Epithelial cell of proximal tubule (primary cell): ENCODE measurements around the gene ZNRD2. TPM values are rescaled to one million over a fixed set of nuclear protein-coding genes. Genes with fewer than 3 reads are reported as not detected.

Source experiments
- DNase-seq: peaks from one replicate; pipeline ENCODE4 v3.0.0-alpha.2; 2011; ENCODE audit warnings: low read depth
- H3K4me3 ChIP-seq: 2 replicates; pipeline ENCODE4 v1.5.1; 2011; ENCODE audit warnings: low read depth, mild to moderate bottlenecking, low read length
- total RNA-seq: library from RNA; depleted of rRNA; stranded (reverse); fragments of >200 nt; gene quantifications from 2 replicates; pipeline ENCODE4 v1.2.3, GENCODE V29; 2015
- TF ChIP-seq, protein P1 (sequence below): conservative IDR thresholded peaks from 2 replicates; pipeline ENCODE4 v1.5.1; 2012; ENCODE audit warnings: low read depth, mild to moderate bottlenecking, low read length

The ZNRD2 gene
- total RNA-seq, 1 donor from 2014 or later, result 72.0 TPM

DNA sequence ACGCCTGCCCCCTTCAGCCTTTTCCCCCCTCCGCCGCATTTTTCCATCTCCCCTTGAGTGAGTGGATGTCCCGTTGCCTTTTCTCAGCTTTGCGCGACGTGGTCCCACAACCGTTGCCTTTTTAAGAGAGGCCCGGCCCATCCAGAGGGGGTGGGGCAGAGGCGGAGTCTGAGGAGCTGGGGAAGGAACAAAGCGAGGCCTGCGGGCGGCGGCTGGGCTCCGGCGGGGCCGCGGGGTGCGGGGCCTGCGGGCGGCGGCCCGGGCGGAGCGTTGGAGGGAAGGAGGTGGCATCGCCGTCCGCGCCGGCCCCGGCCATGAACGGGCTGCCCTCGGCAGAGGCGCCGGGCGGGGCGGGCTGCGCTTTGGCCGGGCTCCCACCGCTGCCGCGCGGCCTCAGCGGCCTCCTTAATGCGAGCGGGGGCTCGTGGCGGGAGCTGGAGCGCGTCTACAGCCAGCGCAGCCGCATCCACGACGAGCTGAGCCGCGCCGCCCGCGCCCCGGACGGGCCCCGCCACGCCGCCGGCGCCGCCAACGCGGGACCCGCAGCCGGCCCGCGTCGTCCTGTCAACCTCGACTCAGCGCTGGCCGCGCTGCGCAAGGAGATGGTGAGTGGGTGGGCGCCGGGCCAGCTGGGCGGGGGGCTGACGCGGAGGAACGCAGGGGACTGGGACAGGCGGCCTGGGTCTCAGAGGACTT is 2.2 kb downstream of the ZNRD2 start, which contains the start of gene FAM89B:
Gene FAM89B, plus strand, starts transcription at position 183 of the 696 bp plus-strand sequence. Its CDS starts 132 bp downstream, at position 315.
- DNase-seq, result no peak
- peak within 1 kb of the TSS; percentile 84 for H3K4me3 ChIP-seq
- TF ChIP-seq, protein P1, sequence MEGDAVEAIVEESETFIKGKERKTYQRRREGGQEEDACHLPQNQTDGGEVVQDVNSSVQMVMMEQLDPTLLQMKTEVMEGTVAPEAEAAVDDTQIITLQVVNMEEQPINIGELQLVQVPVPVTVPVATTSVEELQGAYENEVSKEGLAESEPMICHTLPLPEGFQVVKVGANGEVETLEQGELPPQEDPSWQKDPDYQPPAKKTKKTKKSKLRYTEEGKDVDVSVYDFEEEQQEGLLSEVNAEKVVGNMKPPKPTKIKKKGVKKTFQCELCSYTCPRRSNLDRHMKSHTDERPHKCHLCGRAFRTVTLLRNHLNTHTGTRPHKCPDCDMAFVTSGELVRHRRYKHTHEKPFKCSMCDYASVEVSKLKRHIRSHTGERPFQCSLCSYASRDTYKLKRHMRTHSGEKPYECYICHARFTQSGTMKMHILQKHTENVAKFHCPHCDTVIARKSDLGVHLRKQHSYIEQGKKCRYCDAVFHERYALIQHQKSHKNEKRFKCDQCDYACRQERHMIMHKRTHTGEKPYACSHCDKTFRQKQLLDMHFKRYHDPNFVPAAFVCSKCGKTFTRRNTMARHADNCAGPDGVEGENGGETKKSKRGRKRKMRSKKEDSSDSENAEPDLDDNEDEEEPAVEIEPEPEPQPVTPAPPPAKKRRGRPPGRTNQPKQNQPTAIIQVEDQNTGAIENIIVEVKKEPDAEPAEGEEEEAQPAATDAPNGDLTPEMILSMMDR, result no peak

DNA sequence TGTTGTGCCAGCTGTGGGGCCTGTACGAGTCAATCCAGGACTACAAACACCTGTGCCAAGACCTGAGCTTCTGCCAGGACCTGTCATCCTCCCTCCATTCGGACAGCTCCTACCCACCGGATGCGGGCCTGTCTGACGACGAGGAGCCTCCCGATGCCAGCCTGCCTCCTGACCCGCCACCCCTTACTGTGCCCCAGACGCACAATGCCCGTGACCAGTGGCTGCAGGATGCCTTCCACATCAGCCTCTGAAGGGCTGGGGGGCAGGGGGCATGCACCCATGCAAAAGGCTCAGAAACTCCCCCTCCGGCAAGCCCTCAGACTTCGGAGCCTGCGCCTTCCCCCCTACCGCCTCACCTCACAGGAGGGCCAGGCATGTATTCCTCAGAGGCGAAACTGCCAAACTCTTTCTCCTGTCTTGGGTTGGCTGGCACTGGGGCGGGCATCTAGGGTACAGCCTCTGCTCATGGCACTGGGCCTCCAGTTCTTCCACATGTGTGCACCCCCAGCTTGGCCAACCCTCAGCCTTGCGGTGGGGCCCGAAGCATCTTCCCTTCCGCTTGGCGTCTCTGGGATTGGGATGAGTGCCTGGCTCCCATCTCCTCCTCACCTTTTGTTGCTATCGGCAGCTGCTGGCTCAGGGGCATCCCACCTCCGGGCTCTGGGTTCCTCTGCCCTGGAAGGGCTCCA is 3.3 kb downstream of the ZNRD2 start:
- DNase-seq, result no peak
- TF ChIP-seq, protein P1, result no peak
- peak overlapping the region; percentile 84 for H3K4me3 ChIP-seq

DNA sequence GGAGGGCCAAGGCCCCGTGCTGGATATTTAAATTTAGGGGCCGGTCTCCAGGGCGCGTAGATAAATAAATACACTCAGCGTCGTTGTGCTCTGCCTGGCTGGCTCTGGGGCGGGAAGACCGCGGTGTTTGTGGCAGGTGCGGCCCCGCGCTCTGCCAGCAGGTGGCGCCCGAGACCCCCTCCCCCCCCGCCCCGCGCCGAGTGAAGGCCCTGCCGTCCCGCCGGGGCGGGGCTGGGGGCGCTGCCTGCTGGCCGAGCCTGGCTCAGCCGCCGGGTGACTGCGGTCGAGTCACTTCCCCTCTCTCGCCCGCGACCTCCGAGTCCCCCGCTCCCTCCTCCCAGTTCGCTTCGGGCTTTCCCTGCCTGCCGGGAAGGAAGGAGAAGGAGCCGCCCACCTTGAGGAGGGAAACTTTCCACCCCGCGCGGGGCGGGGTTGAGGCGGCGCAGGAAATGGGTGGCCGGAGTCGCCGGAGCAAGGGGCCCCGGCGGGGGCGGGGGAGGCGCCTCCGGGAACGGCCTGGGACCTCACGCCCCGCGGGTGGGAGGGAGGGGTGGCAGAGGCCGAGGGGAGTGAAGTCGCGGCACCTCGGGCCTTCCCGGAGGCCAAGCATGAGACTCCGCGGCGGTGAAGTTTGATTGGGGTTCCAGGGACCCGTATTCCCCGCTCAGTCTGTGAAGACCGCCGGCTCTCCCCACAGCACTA is 4.0 kb downstream of the ZNRD2 start:
- no peak for DNase-seq
- H3K4me3 ChIP-seq, result peak overlapping the region; percentile 84
- TF ChIP-seq, protein P1, result peak; percentile 56

DNA sequence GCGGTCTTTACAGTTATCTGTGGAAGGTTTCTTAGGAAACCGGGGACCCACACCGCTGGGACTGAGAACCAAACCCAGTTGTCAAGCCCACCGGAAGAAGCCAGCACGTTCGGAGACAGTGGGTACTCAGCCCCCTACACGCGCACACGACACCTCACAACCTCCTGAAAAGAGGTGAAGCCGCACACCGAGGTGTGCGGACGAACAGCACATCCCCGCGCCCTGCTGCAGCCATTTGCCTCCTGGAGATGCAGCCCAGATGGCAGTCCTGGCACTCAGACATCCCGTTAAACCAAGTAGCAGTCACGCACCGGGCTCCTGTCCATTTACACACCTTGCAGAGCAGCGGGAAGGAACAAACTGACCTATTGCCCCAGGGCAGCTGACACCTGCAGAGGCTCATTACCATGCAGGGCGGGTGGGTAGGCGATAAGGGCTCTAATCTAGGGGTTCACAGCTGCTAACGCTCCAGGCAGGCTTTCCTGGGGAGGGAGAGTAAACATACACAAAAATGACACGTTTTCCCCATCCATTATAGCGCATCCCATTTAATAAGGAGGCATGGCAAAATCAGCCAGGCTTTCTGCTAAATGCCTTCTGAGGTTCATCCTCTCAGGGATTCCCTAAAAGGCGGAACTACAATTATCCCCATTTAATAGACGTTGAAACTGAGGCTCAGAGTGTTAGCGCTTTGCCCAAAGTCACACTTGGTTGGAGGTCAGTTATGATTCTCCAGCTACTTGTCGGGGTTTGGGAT is 4.7 kb downstream of the ZNRD2 start:
- TF ChIP-seq, protein P1, result no peak
- DNase-seq, result no peak
- H3K4me3 ChIP-seq, result peak overlapping the region; percentile 47

DNA sequence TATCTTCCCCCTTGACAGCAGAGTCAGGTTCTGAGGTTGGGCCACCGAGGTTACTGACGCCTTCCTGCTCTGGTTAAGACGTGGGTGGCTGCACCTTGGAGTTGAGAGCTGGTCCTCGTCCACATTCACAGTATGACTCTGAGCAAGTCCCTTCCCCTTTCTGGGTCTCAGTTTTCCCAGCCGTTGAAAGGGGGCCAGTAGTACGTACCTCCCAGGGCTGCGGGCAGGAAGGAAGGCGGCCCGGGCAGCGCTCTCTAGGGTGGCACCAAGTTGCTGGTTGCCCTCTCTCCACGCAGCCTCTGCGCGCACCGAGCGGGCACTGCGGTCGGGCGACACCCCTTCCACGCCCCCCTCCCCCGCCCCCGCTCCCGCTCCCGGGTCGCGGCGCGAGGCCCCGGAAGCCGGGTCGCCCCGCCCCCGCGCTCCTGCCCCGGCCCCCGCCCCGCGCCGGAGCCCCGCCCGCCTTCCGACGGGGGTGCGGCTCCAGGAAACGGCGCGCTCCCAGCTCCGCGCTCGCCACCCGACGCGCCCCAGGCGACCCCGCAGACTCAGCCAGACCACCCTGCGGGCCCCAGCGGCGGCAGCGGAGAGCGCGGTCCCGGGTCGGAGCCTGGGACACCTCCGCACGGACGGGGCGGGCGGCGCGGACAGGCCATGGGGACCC is 5.4 kb downstream of the ZNRD2 start, which contains the start of gene EHBP1L1:
Gene EHBP1L1, plus strand, starts transcription at position 486 of the 664 bp plus-strand sequence. CDS start 250 bp downstream, outside the sequence.
- TF ChIP-seq, protein P1, result no peak
- DNase-seq, result no peak
- H3K4me3 ChIP-seq, result peak within 1 kb of the TSS; percentile 61

DNA sequence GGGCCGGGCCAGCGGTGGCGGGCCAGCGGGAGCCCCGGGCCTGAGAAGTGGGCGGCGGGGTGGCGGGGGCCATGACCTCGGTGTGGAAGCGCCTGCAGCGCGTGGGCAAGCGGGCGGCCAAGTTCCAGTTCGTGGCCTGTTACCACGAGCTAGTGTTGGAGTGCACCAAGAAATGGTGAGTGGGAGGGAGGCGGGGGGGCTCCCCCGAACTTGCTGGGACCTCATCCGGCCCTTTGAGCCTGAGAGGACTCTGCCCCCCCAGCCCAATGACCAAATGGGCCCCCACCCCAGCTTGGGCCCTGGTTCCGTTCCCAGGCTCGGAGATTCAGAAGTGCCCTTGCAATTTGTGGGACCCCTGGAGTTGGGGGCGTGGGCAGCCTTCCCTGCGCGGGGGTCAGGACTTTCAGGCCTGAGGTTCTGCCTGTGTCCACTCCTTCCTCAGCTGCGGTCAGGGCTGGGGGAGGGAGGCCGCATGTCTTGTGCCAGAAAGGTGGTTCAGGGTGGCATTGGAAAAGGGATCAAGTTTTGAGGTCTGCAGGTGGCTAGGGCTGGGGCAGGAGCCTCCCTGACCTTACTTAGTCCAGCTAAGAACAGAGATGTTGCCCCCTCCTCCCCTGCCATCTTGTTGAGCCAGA is 6.1 kb downstream of the ZNRD2 start:
- TF ChIP-seq, protein P1, result no peak
- no peak for DNase-seq
- peak overlapping the region; percentile 61 for H3K4me3 ChIP-seq
